ENCODE data around the gene SLC4A9. TPM values are rescaled to one million over a fixed set of nuclear protein-coding genes. Genes with fewer than 3 reads are reported as not detected.
"Not testable (repeated sequence)": the region's sequence is repeated elsewhere in the genome, so short reads cannot be mapped to it uniquely, and the experiment has no call there.

The SLC4A9 gene
- total RNA-seq, 1 donor from 2014 or later = 0.18 TPM

- H3K4me3 Mint-ChIP-seq (ENCODE audit: low read depth); DNase-seq (ENCODE audit: low spot score); H3K27me3 Mint-ChIP-seq (ENCODE audit: low read depth); intact Hi-C loops (cut with micrococcal nuclease); H3K9me3 Mint-ChIP-seq; H3K27ac Mint-ChIP-seq: not testable (repeated sequence)
- Mint-ChIP-seq H3K36me3 (ENCODE audit: low read depth) (peaks cover 27% of the 10 kb centered on the region), H3K4me1 (ENCODE audit: low read depth) (peaks cover 21% of the 10 kb centered on the region)
Observed at GRCh38 chr5:140421375-140421774, 61.4 kb downstream of the SLC4A9 start.

- Mint-ChIP-seq H3K36me3 (ENCODE audit: low read depth) (peaks cover 24% of the 10 kb centered on the region), H3K4me1 (ENCODE audit: low read depth) (peaks cover 18% of the 10 kb centered on the region), H3K27ac (no peak overlapping the region), H3K9me3 (no peaks in the 10 kb centered on the region), H3K27me3 (ENCODE audit: low read depth) (no peaks in the 10 kb centered on the region), H3K4me3 (ENCODE audit: low read depth) (no peak overlapping the region)
- intact Hi-C loops (cut with micrococcal nuclease) = no loop called here
- DNase-seq (ENCODE audit: low spot score) = no peak
Observed at GRCh38 chr5:140423609-140424008, 63.6 kb downstream of the SLC4A9 start.

DNA sequence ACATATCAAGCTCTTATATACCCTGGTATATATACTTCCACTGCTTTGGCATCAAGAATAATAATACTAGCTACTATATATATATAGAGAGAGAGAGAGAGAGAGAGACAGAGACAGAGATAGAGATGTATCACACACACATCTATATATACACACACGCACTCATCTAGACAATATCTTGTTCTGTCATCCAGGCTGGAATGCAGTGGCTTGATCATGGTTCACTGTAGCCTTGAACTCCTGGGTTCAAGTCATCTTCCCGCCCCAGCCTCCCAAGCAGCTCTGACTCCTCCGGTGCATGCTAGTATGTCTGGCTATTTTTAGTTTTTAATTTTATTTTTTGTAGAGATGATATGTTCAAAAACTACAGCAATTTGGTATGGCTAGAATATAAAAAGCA lies 64.1 kb downstream of the SLC4A9 start:
- Mint-ChIP-seq H3K9me3 (no peaks in the 10 kb centered on the region), H3K27me3 (ENCODE audit: low read depth) (no peaks in the 10 kb centered on the region), H3K27ac (no peak overlapping the region), H3K4me3 (ENCODE audit: low read depth) (no peak overlapping the region), H3K36me3 (ENCODE audit: low read depth) (peaks cover 24% of the 10 kb centered on the region), H3K4me1 (ENCODE audit: low read depth) (peaks cover 18% of the 10 kb centered on the region)
- intact Hi-C loops (cut with micrococcal nuclease) = no loop called here
- DNase-seq (ENCODE audit: low spot score) = no peak

Other genes starting within 250 kb of the SLC4A9 start
- 10.8 and 11.0 TPM in 2 replicates for gene PURA, start 246.1 kb upstream of the SLC4A9 start, total RNA-seq
- gene IGIP, start 234.3 kb upstream of the SLC4A9 start, total RNA-seq = 2.2 and 2.3 TPM in 2 replicates
- 9.2 and 11.3 TPM in 2 replicates for gene CYSTM1, start 185.0 kb upstream of the SLC4A9 start, total RNA-seq
- 60.4 and 61.0 TPM in 2 replicates for gene PFDN1, start 57.1 kb upstream of the SLC4A9 start, total RNA-seq
- 15.7 and 17.1 TPM in 2 replicates for gene HBEGF, start 13.6 kb upstream of the SLC4A9 start, total RNA-seq
- gene ANKHD1, start 41.6 kb downstream of the SLC4A9 start, total RNA-seq = 119 and 120 TPM in 2 replicates
- gene EIF4EBP3, start 187.5 kb downstream of the SLC4A9 start, total RNA-seq = 9.2 and 15.0 TPM in 2 replicates
- 45.9 and 48.2 TPM in 2 replicates for gene SRA1, start 197.3 kb downstream of the SLC4A9 start, total RNA-seq
- 15.1 and 17.9 TPM in 2 replicates for gene APBB3, start 204.4 kb downstream of the SLC4A9 start, total RNA-seq
- gene SLC35A4, start 204.6 kb downstream of the SLC4A9 start, total RNA-seq = 91.9 and 97.3 TPM in 2 replicates

Measured in activated T-helper 2 cell treated with anti-CD3 and anti-CD28 coated beads, Interferon-gamma antibody, Interleukin-2, Interleukin-4, amounts not matched to agents 10 μg/mL and 5 μg/mL and 100 μg/mL, durations not matched to agents 14 hours and 24 hours and 36 hours (primary cell).